Activated CD4-positive, alpha-beta T cell treated with anti-CD3 and anti-CD28 coated beads, Interleukin-2, amount 10 ng/mL, durations not matched to agents 7 days and 5 days (primary cell): ENCODE measurements around the gene PLLP. TPM values are rescaled to one million over a fixed set of nuclear protein-coding genes. Genes with fewer than 3 reads are reported as not detected.
A peak's percentile ranks its signal among the peaks of the same experiment; 100 is the strongest.
"Not testable (repeated sequence)": the region's sequence is repeated elsewhere in the genome, so short reads cannot be mapped to it uniquely, and the experiment has no call there.

ENCODE experiments used
- CTCF ChIA-PET: fragments of 350-600 bp; sonication (Branson Sonifier 250); formaldehyde crosslinking; loops from one replicate; lab custom pipeline; 2021; ENCODE audit warnings: antibody characterized with exemption; lab: Charles Lee
- POLR2A ChIA-PET: fragments of 350-600 bp; sonication (Branson Sonifier 250); formaldehyde crosslinking; loops from one replicate; lab custom pipeline; 2021; ENCODE audit warnings: antibody characterized with exemption; lab: Charles Lee
- DNase-seq: peaks from one replicate; pipeline ENCODE4 v3.0.0-alpha.2; 2020
- H3K27ac Mint-ChIP-seq: one replicate; pipeline ENCODE4 v1.8.0; 2021; ENCODE audit warnings: mild to moderate bottlenecking, moderate library complexity, mixed read lengths
- H3K27me3 Mint-ChIP-seq: one replicate; pipeline ENCODE4 v1.8.0; 2021; ENCODE audit warnings: mixed read lengths
- H3K36me3 Mint-ChIP-seq: one replicate; pipeline ENCODE4 v1.8.0; 2021; ENCODE audit warnings: low read depth, mixed read lengths
- H3K4me1 Mint-ChIP-seq: one replicate; pipeline ENCODE4 v1.8.0; 2021; ENCODE audit warnings: mixed read lengths
- H3K4me3 Mint-ChIP-seq: one replicate; pipeline ENCODE4 v1.8.0; 2021; ENCODE audit warnings: mild to moderate bottlenecking, moderate library complexity, mixed read lengths
- H3K9me3 Mint-ChIP-seq: one replicate; pipeline ENCODE4 v1.8.0; 2021; ENCODE audit warnings: mixed read lengths
- total RNA-seq, 2 experiments: library from RNA; stranded (reverse); gene quantifications; one replicate each; pipeline ENCODE4 v1.2.3, GENCODE V29; 2021

PLLP gene
- total RNA-seq, 2 experiments from 2014 or later = 0.40 to 0.55 TPM

DNA sequence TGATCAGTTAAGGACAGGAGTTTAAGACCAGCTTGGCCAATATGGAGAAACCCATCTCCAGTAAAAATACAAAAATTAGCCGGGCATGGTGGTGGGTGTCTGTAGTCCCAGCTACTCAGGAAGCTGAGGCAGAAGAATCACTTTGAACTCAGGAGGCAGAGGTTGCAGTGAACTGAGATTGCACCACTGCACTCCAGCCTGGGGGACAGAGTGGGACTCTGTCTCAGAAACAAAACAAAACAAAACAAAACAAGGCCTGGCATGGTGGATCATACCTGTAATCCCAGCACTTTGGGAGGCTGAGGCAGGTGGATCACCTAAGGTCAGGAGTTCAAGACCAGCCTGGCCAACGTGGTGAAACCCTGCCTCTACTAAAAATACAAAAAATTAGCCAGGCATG lies 17.1 kb downstream of the PLLP start:
- H3K27me3 Mint-ChIP-seq, H3K36me3 Mint-ChIP-seq, H3K9me3 Mint-ChIP-seq, H3K4me3 Mint-ChIP-seq, POLR2A ChIA-PET, DNase-seq: not testable (repeated sequence)
- H3K4me1 Mint-ChIP-seq = peaks cover 36% of the 10 kb centered on the region
- CTCF ChIA-PET = interaction anchor here (0.6 to 1.0 kb wide), 2 partner anchors 10 to 14 kb away, joined by 3 to 5 read pairs; no protein-coding TSS in a partner anchor
- peak overlapping the region; percentile 84 for H3K27ac Mint-ChIP-seq

DNA sequence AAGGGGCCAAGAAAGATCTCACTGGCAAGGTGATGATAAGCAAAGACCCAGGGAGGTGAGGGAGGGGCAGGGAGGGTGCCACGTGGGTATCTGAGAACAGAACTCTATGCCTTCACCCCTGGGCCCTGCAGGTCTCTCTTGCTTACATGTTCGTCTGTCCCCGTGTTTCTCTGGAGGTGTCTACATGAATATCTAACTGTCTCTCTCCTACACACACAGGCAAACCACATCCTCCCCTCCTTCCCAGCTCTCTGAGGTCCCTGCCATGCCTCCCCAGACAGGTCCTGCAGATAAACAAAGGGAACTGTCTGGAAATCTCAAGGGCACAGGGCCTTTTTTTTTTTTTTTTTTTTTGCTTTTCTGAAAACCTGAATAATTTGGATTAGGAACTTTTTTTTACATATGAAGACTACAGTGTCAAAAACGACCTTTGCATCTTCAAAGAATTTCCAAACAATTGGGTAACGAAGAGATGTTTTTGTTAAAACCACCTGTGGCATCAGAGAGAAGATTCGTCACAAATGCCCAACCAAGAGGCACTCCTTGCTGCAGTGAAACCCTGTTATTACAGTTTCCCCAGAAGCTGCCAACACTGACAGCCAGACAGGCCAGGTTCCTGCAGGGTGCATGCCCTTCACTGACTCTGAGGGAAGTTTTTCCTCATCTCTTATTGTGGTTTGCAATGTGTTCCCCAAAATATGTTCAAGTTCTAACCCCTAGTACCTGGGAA lies 17.8 kb downstream of the PLLP start:
- ChIA-PET CTCF (interaction anchor here (0.6 to 1.0 kb wide), 2 partner anchors 11 to 14 kb away, joined by 3 to 5 read pairs; no protein-coding TSS in a partner anchor), POLR2A (interaction anchor here (0.6 kb wide), 1 partner anchor 216 kb away, joined by 3 read pairs; no protein-coding TSS in a partner anchor)
- peak overlapping the region; percentile 11 for H3K4me3 Mint-ChIP-seq
- DNase-seq = peak; percentile 64
- H3K4me1 Mint-ChIP-seq = peaks cover 36% of the 10 kb centered on the region
- H3K27me3 Mint-ChIP-seq = no peaks in the 10 kb centered on the region
- no peaks in the 10 kb centered on the region for H3K9me3 Mint-ChIP-seq
- H3K27ac Mint-ChIP-seq = peak overlapping the region; percentile 84
- H3K36me3 Mint-ChIP-seq = no peaks in the 10 kb centered on the region

DNA sequence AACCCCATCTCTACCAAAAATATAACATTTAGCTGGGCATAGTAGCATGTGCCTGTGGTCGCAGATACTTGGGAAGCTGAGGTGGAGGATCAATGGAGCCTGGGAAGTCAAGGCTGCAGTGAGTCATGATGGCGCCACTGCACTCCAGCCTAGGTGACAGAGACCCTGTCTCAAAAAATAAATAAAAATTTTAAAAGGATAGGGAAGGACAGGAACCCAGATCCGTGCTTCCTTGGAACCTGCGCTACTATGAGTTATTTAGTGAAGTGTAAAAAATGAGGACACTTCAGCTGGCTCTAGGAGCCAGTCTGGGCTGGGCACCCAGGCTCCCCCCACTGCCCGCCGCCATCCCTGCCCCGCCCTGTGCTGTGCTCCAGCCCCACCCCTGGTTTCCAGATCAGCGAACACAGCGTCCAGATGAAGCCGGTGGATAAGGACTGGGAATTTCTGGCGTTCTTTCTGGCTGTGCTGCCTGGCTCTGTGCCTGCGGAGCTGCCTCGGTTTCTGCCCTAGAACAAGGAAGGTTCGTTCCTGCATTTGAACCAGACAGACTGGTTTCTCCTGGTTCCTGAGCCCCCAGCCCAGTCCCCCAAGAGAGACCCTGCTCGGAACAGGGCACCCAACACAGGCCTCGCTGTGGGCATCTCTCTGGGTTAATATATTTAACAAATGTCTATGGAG lies 18.5 kb downstream of the PLLP start:
- no peak overlapping the region for H3K4me3 Mint-ChIP-seq
- no peak for DNase-seq

DNA sequence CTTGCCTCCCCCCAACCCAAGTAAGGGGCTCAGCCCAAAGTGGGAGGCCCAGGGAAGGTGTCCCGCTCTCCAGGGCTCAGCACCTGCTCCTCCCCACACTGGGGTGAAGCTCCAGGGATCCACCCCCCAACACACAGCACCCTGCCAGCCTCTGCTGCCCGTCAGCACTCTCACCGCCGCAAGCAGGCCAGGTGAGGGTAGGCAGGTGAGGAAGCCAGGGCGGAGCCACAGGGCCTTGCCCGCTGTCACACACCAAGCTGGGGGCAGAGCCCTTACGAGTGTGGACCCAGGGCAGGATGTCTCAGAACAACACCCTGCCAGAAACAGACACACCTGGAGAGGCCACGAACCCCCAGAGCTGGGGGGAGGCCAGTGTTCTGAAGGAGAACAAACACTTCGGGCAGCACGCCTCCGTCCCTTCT lies 19.5 kb downstream of the PLLP start:
- peak overlapping the region; percentile 81 for H3K27ac Mint-ChIP-seq
- H3K36me3 Mint-ChIP-seq = no peaks in the 10 kb centered on the region
- CTCF ChIA-PET = interaction anchor here (0.6 to 1.8 kb wide), 2 partner anchors 10 to 258 kb away, joined by 4 to 6 read pairs; no protein-coding TSS in a partner anchor
- no peaks in the 10 kb centered on the region for H3K9me3 Mint-ChIP-seq
- no peak overlapping the region for H3K4me3 Mint-ChIP-seq
- peaks cover 44% of the 10 kb centered on the region for H3K4me1 Mint-ChIP-seq
- no peaks in the 10 kb centered on the region for H3K27me3 Mint-ChIP-seq
- DNase-seq = no peak
- POLR2A ChIA-PET = no interaction called here

More for the DNA sequence above, 18.5 kb downstream of the PLLP start:
- H3K27ac Mint-ChIP-seq = peak overlapping the region; percentile 84
- peaks cover 36% of the 10 kb centered on the region for H3K4me1 Mint-ChIP-seq
- ChIA-PET CTCF (interaction anchor here (0.6 kb wide), 2 partner anchors 19 to 1222 kb away, joined by 4 read pairs; no protein-coding TSS in a partner anchor), POLR2A (no interaction called here)
- H3K27me3 Mint-ChIP-seq = no peaks in the 10 kb centered on the region
- H3K9me3 Mint-ChIP-seq = no peaks in the 10 kb centered on the region
- no peaks in the 10 kb centered on the region for H3K36me3 Mint-ChIP-seq

DNA sequence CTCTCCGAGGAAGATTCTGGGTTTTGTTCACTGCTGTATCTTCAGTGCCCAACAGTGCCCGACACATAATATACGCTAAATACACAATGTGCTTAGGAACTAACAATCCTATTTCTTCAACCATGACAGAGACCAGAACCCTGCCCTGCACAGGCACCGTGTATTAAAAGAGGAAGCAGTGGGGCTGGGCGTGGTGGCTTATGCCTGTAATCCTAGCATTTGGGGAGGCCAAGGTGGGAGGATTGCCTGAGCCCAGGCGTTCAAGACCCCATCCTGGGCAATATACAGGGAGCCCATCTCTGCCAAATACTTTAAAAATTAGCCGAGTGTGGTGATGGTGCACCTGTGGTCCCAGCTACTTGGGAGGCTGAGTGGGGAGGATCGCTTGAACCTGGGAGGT lies 20.1 kb downstream of the PLLP start:
- no peak for DNase-seq
- Mint-ChIP-seq H3K27ac (no peak overlapping the region), H3K4me1 (peaks cover 47% of the 10 kb centered on the region), H3K9me3 (no peaks in the 10 kb centered on the region), H3K36me3 (no peaks in the 10 kb centered on the region), H3K27me3 (no peaks in the 10 kb centered on the region), H3K4me3 (no peak overlapping the region)
- ChIA-PET POLR2A (no interaction called here), CTCF (interaction anchor here (1.5 to 1.8 kb wide), 2 partner anchors 10 to 17 kb away, joined by 6 read pairs; no protein-coding TSS in a partner anchor)

DNA sequence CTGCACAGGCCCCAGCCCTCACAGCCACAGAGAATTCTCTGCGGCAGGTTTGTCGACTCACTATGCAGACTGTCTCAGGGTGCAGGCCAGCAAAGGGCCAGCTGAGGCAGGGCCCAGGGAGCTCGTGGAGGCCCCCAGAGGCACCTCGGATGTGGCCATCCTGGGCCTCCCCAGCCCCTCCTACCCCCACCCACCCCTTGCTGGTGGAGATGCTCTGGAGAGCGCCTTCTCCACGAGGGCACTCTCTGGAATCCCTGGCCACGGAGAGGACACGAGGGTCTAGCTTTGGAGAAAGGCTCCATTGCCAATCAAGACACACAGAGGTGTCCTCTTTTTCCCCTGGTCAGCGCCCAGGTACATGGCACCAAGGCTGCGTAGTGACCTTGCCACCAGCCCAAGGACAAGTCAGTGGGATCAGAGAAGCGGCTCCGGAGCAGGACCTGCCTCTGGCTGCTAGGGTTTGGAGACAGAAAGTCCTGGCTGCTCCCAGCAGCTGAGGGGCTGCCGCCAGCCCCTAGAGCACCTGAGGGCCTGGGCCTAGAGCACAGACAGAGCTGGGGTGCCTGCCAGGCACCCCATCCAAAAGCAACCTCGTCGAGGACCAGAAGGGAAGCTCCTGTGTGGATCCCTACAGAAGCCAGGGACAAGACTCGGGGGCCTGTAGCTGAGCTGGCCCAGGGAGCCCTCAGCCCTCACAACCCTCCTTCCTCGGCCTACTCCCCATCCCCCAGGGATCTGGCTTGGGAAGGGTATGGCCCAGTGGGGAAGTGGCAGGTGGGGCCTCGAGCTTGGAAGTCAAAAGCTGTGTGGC lies 20.7 kb downstream of the PLLP start:
- no peak for DNase-seq
- POLR2A ChIA-PET = interaction anchor here (0.5 kb wide), 1 partner anchor 156 kb away, joined by 11 read pairs; no protein-coding TSS in a partner anchor
- no peaks in the 10 kb centered on the region for H3K36me3 Mint-ChIP-seq
- CTCF ChIA-PET = interaction anchor here (1.5 to 1.8 kb wide), 2 partner anchors 9 to 17 kb away, joined by 6 read pairs; no protein-coding TSS in a partner anchor
- H3K4me1 Mint-ChIP-seq = peaks cover 46% of the 10 kb centered on the region
- no peaks in the 10 kb centered on the region for H3K9me3 Mint-ChIP-seq
- H3K27me3 Mint-ChIP-seq = no peaks in the 10 kb centered on the region
- H3K4me3 Mint-ChIP-seq = no peak overlapping the region
- no peak overlapping the region for H3K27ac Mint-ChIP-seq

DNA sequence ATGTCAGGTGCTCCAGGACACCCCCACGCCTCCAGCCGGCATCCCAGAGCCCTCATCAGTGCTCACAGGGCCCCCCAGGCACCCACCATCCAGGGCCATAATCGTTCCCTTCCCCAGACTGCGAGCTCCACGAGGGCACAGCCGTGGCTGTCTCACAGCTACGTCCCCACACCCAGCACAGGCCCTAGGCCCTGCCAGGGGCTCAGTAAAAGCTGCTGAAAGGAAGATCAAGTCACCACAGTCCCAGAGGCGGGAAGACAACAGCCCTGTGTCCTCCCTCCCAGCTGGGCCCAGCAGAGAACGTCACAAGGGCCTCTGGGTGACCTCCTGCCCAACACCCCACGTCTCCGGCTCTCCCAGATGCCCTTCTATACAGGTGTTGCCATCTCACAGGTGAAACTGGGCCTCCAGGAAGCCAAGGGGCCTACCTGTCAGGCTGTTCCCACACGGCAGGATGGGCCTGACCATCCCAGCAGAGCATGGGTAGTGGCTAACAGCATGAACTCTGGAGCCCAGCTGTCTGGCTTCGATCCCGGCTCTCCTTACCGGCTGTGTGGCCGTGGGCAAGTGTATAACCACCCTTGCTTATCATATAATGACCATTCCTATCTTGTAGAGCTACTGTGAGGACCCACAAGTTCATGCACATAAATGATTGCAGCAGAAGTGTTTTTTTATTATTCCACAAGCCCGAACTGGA lies 21.5 kb downstream of the PLLP start:
- no peaks in the 10 kb centered on the region for H3K27me3 Mint-ChIP-seq
- peaks cover 39% of the 10 kb centered on the region for H3K4me1 Mint-ChIP-seq
- ChIA-PET POLR2A (interaction anchor here (0.5 kb wide), 1 partner anchor 157 kb away, joined by 11 read pairs; no protein-coding TSS in a partner anchor), CTCF (interaction anchor here (1.0 to 1.5 kb wide), 3 partner anchors 9 to 32 kb away, joined by 3 to 6 read pairs (median 6); no protein-coding TSS in a partner anchor)
- no peaks in the 10 kb centered on the region for H3K9me3 Mint-ChIP-seq
- no peak for DNase-seq
- no peak overlapping the region for H3K4me3 Mint-ChIP-seq
- H3K27ac Mint-ChIP-seq = peak overlapping the region; percentile 62
- no peaks in the 10 kb centered on the region for H3K36me3 Mint-ChIP-seq

DNA sequence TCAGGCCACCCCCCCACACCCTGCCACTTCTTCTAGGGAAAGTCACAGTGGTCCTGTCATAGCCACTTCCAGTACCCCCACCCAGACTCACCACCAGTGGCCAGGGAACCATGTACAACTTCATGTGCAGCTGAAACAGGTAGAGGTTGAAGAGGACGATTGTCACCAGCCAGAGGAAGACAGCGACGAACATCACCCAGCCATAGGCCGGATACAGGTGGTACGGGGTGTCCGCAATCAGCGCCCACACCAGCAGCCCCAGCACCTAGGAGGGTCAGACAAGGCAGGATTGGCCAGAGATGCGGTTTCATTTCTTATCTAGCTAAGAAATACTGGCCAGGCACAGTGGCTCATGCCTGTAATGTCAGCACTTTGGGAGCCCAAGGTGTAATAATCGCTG lies 22.7 kb downstream of the PLLP start:
- ChIA-PET CTCF (interaction anchor here (1.0 to 1.3 kb wide), 2 partner anchors 10 to 31 kb away, joined by 3 to 6 read pairs; no protein-coding TSS in a partner anchor), POLR2A (no interaction called here)
- H3K27me3 Mint-ChIP-seq = no peaks in the 10 kb centered on the region
- no peaks in the 10 kb centered on the region for H3K9me3 Mint-ChIP-seq
- H3K27ac Mint-ChIP-seq = no peak overlapping the region
- no peak overlapping the region for H3K4me3 Mint-ChIP-seq
- DNase-seq = no peak
- H3K36me3 Mint-ChIP-seq = no peaks in the 10 kb centered on the region
- peaks cover 27% of the 10 kb centered on the region for H3K4me1 Mint-ChIP-seq

DNA sequence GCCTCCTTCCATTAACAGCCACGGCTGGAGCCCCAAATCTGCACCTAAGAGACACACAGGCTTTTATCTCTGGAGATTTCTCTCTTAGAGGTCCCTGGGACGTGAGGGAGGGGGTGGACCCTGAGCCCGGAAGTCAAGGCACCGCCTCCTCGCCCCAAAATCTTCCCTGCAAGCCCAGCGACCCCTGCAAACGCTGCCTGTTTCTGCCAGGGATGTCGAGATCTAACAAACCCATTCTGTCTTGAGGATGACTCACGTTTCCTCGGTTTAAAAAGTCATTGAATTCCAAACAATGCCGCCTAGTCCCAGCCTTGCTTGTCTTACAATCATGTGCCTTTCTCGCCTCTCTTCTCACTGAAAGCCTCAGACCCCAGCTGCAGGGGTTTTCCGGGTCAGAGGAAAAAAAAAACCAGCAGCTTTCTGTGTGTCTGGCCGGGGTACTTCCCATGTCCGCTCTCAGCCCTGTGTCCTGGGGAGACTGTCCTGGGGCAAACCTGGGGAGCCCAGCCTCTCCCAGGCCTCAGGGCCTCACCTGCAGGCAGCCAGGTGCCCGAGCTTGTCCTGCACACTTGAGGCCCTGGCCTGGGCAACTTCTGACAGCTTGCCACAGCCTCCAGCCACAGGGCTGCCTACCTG lies 24.1 kb downstream of the PLLP start:
- Mint-ChIP-seq H3K27me3 (no peaks in the 10 kb centered on the region), H3K27ac (peak overlapping the region; percentile 78), H3K36me3 (no peaks in the 10 kb centered on the region), H3K4me3 (no peak overlapping the region), H3K9me3 (no peaks in the 10 kb centered on the region), H3K4me1 (peaks cover 14% of the 10 kb centered on the region)
- CTCF ChIA-PET = no interaction called here
- POLR2A ChIA-PET = no interaction called here
- DNase-seq = no peak

DNA sequence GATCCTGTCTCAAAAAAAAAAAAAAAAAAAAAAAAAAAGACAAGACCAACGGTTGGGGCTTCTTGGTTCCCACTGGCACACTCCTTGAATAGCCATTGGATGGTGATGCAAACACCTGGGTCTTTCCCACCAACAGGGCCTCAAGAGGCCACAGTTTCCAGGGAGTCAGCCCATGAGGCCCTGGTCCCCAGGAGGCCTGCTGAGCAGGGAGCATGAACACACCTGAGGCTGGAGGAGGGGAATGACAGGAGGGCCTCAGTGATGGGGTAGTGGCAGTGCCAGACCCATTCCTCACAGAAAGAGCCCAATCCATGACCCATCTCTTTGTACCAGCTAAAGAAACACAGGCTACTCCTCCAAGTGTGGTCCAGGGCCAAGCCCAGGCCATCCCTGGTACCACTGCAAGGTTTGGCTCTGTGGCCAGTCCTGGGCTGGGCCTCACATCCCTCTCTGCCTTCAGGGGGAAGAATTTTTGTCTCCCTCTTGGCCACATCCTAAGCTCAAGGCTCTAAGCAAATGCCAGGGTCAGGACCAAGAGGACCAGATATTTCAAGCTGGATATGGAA lies 25.5 kb downstream of the PLLP start:
- H3K4me1 Mint-ChIP-seq = peaks cover 11% of the 10 kb centered on the region
- no peaks in the 10 kb centered on the region for H3K27me3 Mint-ChIP-seq
- no peaks in the 10 kb centered on the region for H3K36me3 Mint-ChIP-seq
- no peak overlapping the region for H3K4me3 Mint-ChIP-seq
- ChIA-PET POLR2A (no interaction called here), CTCF (interaction anchor here (1.6 kb wide), 1 partner anchor 294 kb away, joined by 3 read pairs; no protein-coding TSS in a partner anchor)
- no peak for DNase-seq
- H3K9me3 Mint-ChIP-seq = no peaks in the 10 kb centered on the region
- H3K27ac Mint-ChIP-seq = no peak overlapping the region

DNA sequence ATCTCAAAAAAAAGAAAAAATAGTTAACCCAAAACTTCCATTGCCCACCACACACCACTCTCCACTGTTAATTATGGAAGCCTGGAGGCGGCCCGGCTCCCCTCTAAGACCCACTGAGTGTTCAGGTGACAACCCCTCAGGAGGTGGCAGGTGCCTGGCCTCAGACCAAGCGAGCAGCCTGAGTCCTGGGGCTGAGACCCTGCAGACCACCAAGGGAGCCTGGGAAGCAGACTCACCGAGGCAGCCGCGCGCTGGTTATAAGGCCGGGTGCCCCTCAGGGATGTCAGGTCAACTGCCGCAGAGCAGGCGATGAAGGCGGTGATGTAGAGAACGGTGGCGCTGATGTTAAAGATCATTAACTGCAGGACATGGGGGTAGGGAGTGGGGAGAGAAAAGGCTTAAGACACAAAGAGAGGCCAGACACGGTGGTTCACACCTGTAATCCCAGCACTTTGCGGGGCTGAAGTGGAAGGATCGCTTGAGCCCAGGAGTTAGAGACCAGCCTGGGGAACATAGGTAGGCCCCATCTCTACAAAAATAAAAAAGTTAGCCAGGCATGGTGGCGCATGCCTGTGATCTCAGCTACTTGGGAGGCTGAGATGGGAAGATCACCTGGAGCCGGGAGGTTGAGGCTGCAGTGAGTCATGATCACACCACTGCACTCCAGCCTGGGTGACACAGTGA lies 26.1 kb downstream of the PLLP start:
- H3K27me3 Mint-ChIP-seq = no peaks in the 10 kb centered on the region
- H3K4me1 Mint-ChIP-seq = peaks cover 11% of the 10 kb centered on the region
- H3K9me3 Mint-ChIP-seq = no peaks in the 10 kb centered on the region
- H3K4me3 Mint-ChIP-seq = no peak overlapping the region
- ChIA-PET POLR2A (no interaction called here), CTCF (interaction anchor here (1.6 kb wide), 1 partner anchor 293 kb away, joined by 3 read pairs; no protein-coding TSS in a partner anchor)
- DNase-seq = no peak
- H3K27ac Mint-ChIP-seq = no peak overlapping the region
- H3K36me3 Mint-ChIP-seq = no peaks in the 10 kb centered on the region
